ENCODE measurements around the gene TPI1. TPM values are rescaled to one million over a fixed set of nuclear protein-coding genes. Genes with fewer than 3 reads are reported as not detected.

The TPI1 gene
- total RNA-seq, 2 donors from 2014 or later = 805 to 1,294 TPM

DNA sequence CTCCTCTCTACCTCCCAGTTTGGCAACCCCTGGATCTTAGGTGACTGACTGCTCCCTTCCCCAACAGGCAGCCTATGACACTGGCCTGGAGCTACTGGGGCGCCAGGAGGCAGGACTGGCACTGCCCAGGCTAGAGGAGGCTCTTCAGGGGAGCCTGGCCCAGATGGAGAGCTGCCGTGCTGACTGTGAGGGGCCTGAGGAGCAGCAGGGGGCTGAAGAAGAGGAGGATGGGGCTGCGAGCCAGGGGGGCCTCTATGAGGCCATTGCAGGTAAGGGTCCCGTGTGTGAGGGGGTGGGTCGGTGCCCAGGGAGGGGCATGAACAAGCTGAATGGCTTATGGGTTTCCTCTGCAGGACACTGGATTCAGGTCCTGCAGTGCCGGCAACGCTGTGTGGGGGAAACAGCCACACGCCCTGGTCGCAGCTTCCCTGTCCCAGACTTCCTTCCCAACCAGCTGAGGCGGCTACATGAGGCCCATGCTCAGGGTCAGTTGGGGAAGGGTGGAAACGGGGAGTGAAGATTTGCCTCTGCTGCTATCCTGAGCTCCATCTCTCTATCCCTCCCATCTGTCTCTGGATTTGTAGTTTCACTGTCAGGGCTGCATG is 36.9 kb upstream of the TPI1 start:
- H3K9me3 Mint-ChIP-seq = no peaks in the 10 kb centered on the region
- TF ChIP-seq, protein P1, sequence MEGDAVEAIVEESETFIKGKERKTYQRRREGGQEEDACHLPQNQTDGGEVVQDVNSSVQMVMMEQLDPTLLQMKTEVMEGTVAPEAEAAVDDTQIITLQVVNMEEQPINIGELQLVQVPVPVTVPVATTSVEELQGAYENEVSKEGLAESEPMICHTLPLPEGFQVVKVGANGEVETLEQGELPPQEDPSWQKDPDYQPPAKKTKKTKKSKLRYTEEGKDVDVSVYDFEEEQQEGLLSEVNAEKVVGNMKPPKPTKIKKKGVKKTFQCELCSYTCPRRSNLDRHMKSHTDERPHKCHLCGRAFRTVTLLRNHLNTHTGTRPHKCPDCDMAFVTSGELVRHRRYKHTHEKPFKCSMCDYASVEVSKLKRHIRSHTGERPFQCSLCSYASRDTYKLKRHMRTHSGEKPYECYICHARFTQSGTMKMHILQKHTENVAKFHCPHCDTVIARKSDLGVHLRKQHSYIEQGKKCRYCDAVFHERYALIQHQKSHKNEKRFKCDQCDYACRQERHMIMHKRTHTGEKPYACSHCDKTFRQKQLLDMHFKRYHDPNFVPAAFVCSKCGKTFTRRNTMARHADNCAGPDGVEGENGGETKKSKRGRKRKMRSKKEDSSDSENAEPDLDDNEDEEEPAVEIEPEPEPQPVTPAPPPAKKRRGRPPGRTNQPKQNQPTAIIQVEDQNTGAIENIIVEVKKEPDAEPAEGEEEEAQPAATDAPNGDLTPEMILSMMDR (conservative IDR thresholded peaks at IDR 0.05) = no peak
- H3K4me1 Mint-ChIP-seq = peaks cover 13% of the 10 kb centered on the region
- no peak overlapping the region for H3K27ac Mint-ChIP-seq
- Histone ChIP-seq H3K4me3 (ENCODE audit: low read length) (no peak overlapping the region), H3K27me3 (ENCODE audit: control insufficient read depth, insufficient read depth, low read length, poor library complexity, severe bottlenecking) (no peaks in the 10 kb centered on the region), H3K9me3 (ENCODE audit: control insufficient read depth, low read length) (no peaks in the 10 kb centered on the region), H3K4me1 (ENCODE audit: control insufficient read depth, insufficient read depth, low read length) (peaks cover 2% of the 10 kb centered on the region), H3K36me3 (ENCODE audit: control insufficient read depth, insufficient read depth, low read length) (peaks cover 31% of the 10 kb centered on the region), H3K9ac (ENCODE audit: extremely low read depth, low read length, poor library complexity, severe bottlenecking) (no peak overlapping the region), H3K27ac (ENCODE audit: low read depth, low read length) (no peak overlapping the region)
- no peak for DNase-seq
- 89 to 91% methylated on average over 9 to 11 of the region's 11 CpGs for WGBS, 2 experiments (ENCODE audit: insufficient coverage in 1 of 2, insufficient read length in 1 of 2)
- peaks cover 36% of the 10 kb centered on the region for H3K36me3 Mint-ChIP-seq (ENCODE audit: low read depth)
- H3K4me3 Mint-ChIP-seq = peak overlapping the region; percentile 99
- peaks cover 24% of the 10 kb centered on the region for H3K27me3 Mint-ChIP-seq (ENCODE audit: insufficient read depth)

DNA sequence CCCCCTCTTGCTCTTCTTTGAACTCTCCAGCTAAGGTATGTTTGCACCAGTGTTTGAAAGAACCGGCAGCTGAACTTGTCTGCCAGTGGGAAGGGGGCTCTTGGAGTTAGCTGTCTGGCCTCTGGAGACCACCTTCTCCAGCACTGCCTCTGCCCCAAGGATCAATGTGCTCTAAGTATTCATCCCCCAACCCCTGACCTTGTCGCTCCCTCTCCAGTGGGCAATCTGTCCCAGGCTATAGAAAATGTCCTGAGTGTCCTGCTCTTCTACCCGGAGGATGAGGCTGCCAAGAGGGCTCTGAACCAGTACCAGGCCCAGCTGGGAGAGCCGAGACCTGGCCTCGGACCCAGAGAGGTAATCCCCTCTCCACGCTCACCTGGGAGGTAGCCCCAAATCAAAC is 36.3 kb upstream of the TPI1 start:
- H3K27me3 Mint-ChIP-seq (ENCODE audit: insufficient read depth) = peaks cover 18% of the 10 kb centered on the region
- Histone ChIP-seq H3K27me3 (ENCODE audit: control insufficient read depth, insufficient read depth, low read length, poor library complexity, severe bottlenecking) (no peaks in the 10 kb centered on the region), H3K4me1 (ENCODE audit: control insufficient read depth, insufficient read depth, low read length) (peaks cover 2% of the 10 kb centered on the region), H3K27ac (ENCODE audit: low read depth, low read length) (no peak overlapping the region), H3K9ac (ENCODE audit: extremely low read depth, low read length, poor library complexity, severe bottlenecking) (no peak overlapping the region), H3K4me3 (ENCODE audit: low read length) (no peak overlapping the region), H3K36me3 (ENCODE audit: control insufficient read depth, insufficient read depth, low read length) (peaks cover 35% of the 10 kb centered on the region), H3K9me3 (ENCODE audit: control insufficient read depth, low read length) (no peaks in the 10 kb centered on the region)
- H3K4me1 Mint-ChIP-seq = peaks cover 13% of the 10 kb centered on the region
- no peak overlapping the region for H3K27ac Mint-ChIP-seq
- H3K4me3 Mint-ChIP-seq = peak overlapping the region; percentile 99
- WGBS, 2 experiments (ENCODE audit: insufficient coverage in 1 of 2, insufficient read length in 1 of 2) = 91 to 97% methylated on average over 5 to 6 of the region's 6 CpGs
- peaks cover 41% of the 10 kb centered on the region for H3K36me3 Mint-ChIP-seq (ENCODE audit: low read depth)
- no peaks in the 10 kb centered on the region for H3K9me3 Mint-ChIP-seq
- DNase-seq = no peak
- TF ChIP-seq, protein P1 (conservative IDR thresholded peaks at IDR 0.05) = no peak

DNA sequence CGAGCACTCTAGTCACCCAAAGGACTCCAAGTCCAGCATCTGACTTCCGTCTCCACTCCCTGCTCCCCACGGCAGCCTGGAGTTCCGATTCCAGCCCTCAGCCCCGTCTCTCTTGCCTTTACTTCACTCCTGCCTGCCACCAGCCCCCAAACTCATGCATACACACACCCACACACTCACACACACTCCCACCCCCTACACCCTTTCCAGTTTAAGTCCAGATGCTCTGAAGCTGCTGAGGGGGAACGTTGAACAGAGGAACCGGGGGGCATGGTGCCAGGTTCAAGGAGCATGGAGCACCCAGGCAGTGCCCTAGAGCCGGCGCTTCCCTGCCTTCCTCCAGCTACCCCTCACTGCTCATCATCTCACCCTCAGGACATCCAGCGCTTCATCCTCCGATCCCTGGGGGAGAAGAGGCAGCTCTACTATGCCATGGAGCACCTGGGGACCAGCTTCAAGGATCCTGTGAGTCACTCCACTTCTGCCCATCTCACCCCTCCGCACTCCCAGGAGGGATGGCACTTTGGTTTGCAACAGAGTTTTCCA is 35.8 kb upstream of the TPI1 start:
- H3K4me3 Mint-ChIP-seq = no peak overlapping the region
- H3K27me3 Mint-ChIP-seq (ENCODE audit: insufficient read depth) = peaks cover 13% of the 10 kb centered on the region
- no peak for DNase-seq
- peaks cover 13% of the 10 kb centered on the region for H3K4me1 Mint-ChIP-seq
- WGBS, 2 experiments (ENCODE audit: insufficient coverage in 1 of 2, insufficient read length in 1 of 2) = 88 to 95% methylated on average over 7 to 12 of the region's 12 CpGs
- no peak overlapping the region for H3K9ac ChIP-seq (ENCODE audit: extremely low read depth, low read length, poor library complexity, severe bottlenecking)
- peaks cover 40% of the 10 kb centered on the region for H3K36me3 ChIP-seq (ENCODE audit: control insufficient read depth, insufficient read depth, low read length)
- H3K27ac Mint-ChIP-seq = no peak overlapping the region
- H3K9me3 ChIP-seq (ENCODE audit: control insufficient read depth, low read length) = no peaks in the 10 kb centered on the region
- H3K36me3 Mint-ChIP-seq (ENCODE audit: low read depth) = peaks cover 46% of the 10 kb centered on the region
- H3K27ac ChIP-seq (ENCODE audit: low read depth, low read length) = no peak overlapping the region
- no peaks in the 10 kb centered on the region for H3K9me3 Mint-ChIP-seq
- H3K27me3 ChIP-seq (ENCODE audit: control insufficient read depth, insufficient read depth, low read length, poor library complexity, severe bottlenecking) = no peaks in the 10 kb centered on the region
- no peak overlapping the region for H3K4me3 ChIP-seq (ENCODE audit: low read length)
- peaks cover 2% of the 10 kb centered on the region for H3K4me1 ChIP-seq (ENCODE audit: control insufficient read depth, insufficient read depth, low read length)
- TF ChIP-seq, protein P1 (conservative IDR thresholded peaks at IDR 0.05) = no peak
